IMR-90 (cell line): ENCODE results near the gene TTLL11. TPM values are rescaled to one million over a fixed set of nuclear protein-coding genes. Genes with fewer than 3 reads are reported as not detected.
A peak's percentile ranks its signal among the peaks of the same experiment; 100 is the strongest.

Source experiments
- ATAC-seq: fragments of 200-7000 bp; cut with Tn5 transposase; 2 replicates; pipeline ENCODE4 v1.9.1; 2020; ENCODE audit warnings: low read depth, mild to moderate bottlenecking, moderate library complexity
- BruUV-seq: library from RNA; stranded (reverse); fragments of 400-500 nt; replicated peaks from 2 replicates; lab custom pipeline; 2021; lab: Mats Ljungman, UMichigan
- CTCF ChIA-PET: fragments of 300-600 bp; formaldehyde crosslinking; extraction: SDS; loops from one replicate; lab custom pipeline; 2021; ENCODE audit warnings: antibody characterized with exemption; lab: Yijun Ruan, JAX
- POLR2A ChIA-PET: fragments of 300-600 bp; sonication (Branson Sonifier 250); formaldehyde crosslinking; loops from one replicate; lab custom pipeline; 2022; ENCODE audit warnings: antibody characterized with exemption; ENCODE audit not compliant: unreplicated experiment; lab: Charles Lee
- DNase-seq: peaks from one replicate; pipeline ENCODE4 v3.0.0; 2013
- H2AFZ ChIP-seq: replicated peaks from 2 replicates; pipeline ENCODE3; 2013; ENCODE audit warnings: low read length, mild to moderate bottlenecking; ENCODE audit not compliant: poor library complexity
- H2AK5ac ChIP-seq: 2 replicates; pipeline ENCODE4 v1.6.1; 2013; ENCODE audit warnings: low read depth, low read length, inconsistent platforms
- H2AK9ac ChIP-seq: replicated peaks from 2 replicates; pipeline ENCODE3; 2013; ENCODE audit warnings: mild to moderate bottlenecking, low read depth, low read length, moderate library complexity; ENCODE audit not compliant: poor library complexity
- H2BK120ac ChIP-seq: 2 replicates; pipeline ENCODE4 v1.6.1; 2013; ENCODE audit warnings: low read depth, low read length, inconsistent platforms
- H2BK15ac ChIP-seq: 3 replicates; pipeline ENCODE4 v1.6.1; 2013; ENCODE audit warnings: low read depth, low read length, inconsistent platforms
- H2BK20ac ChIP-seq: 2 replicates; pipeline ENCODE4 v1.6.1; 2013; ENCODE audit warnings: low read depth, mild to moderate bottlenecking, inconsistent platforms, low read length, moderate library complexity
- H2BK5ac ChIP-seq: 2 replicates; pipeline ENCODE4 v1.6.1; 2013; ENCODE audit warnings: mild to moderate bottlenecking, low read depth, low read length, inconsistent platforms; ENCODE audit not compliant: poor library complexity, severe bottlenecking
- H3K14ac ChIP-seq: replicated peaks from 2 replicates; pipeline ENCODE4 v1.6.1; 2013; ENCODE audit warnings: low read depth, low read length, inconsistent platforms
- H3K18ac ChIP-seq: 2 replicates; pipeline ENCODE4 v1.6.1; 2013; ENCODE audit warnings: low read depth, low read length, control low read depth
- H3K23ac ChIP-seq: 2 replicates; pipeline ENCODE4 v1.6.1; 2013; ENCODE audit warnings: low read depth, low read length, inconsistent platforms
- H3K27ac ChIP-seq: 2 replicates; pipeline ENCODE4 v1.5.1; 2013; ENCODE audit warnings: mild to moderate bottlenecking, control low read depth, low read length; ENCODE audit not compliant: insufficient read depth
- H3K27me3 ChIP-seq: 2 replicates; pipeline ENCODE4 v1.6.1; 2013; ENCODE audit warnings: low read length; ENCODE audit not compliant: control insufficient read depth, insufficient read depth
- H3K36me3 ChIP-seq: 2 replicates; pipeline ENCODE4 v1.6.1; 2013; ENCODE audit warnings: low read length, mixed read lengths; ENCODE audit not compliant: control insufficient read depth, insufficient read depth
- H3K4ac ChIP-seq: 2 replicates; pipeline ENCODE4 v1.6.1; 2013; ENCODE audit warnings: low read depth, low read length, inconsistent platforms
- H3K4me1 ChIP-seq: 2 replicates; pipeline ENCODE4 v1.6.1; 2013; ENCODE audit warnings: low read length, mixed read lengths; ENCODE audit not compliant: control insufficient read depth, insufficient read depth
- H3K4me2 ChIP-seq: 2 replicates; pipeline ENCODE4 v1.6.1; 2013; ENCODE audit warnings: low read depth, mild to moderate bottlenecking, control low read depth, low read length, moderate library complexity
- H3K4me3 ChIP-seq: 2 replicates; pipeline ENCODE4 v1.5.1; 2013; ENCODE audit warnings: low read depth, mild to moderate bottlenecking, control low read depth, low read length, moderate library complexity; ENCODE audit not compliant: insufficient read depth
- H3K56ac ChIP-seq: 2 replicates; pipeline ENCODE4 v1.6.1; 2013; ENCODE audit warnings: low read length, inconsistent platforms; ENCODE audit not compliant: insufficient read depth; ENCODE audit errors: extremely low read depth
- H3K79me1 ChIP-seq, 2 experiments: 2 replicates each; pipeline ENCODE4 v1.6.1; 2013; ENCODE audit warnings: low read length in 2 of 2, inconsistent platforms in 1 of 2, low read depth in 1 of 2
- H3K9ac ChIP-seq: 2 replicates; pipeline ENCODE4 v1.6.1; 2013; ENCODE audit warnings: low read depth, low read length, control low read depth
- H3K9me1 ChIP-seq: 2 replicates; pipeline ENCODE4 v1.6.1; 2013; ENCODE audit warnings: low read length, inconsistent platforms; ENCODE audit not compliant: insufficient read depth
- H3K9me3 ChIP-seq: 2 replicates; pipeline ENCODE4 v1.6.1; 2013; ENCODE audit warnings: low read length; ENCODE audit not compliant: control insufficient read depth, insufficient read depth
- H4K20me1 ChIP-seq: 2 replicates; pipeline ENCODE4 v1.6.1; 2013; ENCODE audit warnings: low read length, inconsistent platforms; ENCODE audit not compliant: insufficient read depth
- H4K5ac ChIP-seq: 2 replicates; pipeline ENCODE4 v1.6.1; 2013; ENCODE audit warnings: mild to moderate bottlenecking, low read depth, low read length, control low read depth
- H4K8ac ChIP-seq, 2 experiments: 2 replicates each; pipeline ENCODE4 v1.6.1; 2013; ENCODE audit warnings: low read depth in 2 of 2, low read length in 2 of 2, control low read depth in 1 of 2, inconsistent platforms in 1 of 2
- H4K91ac ChIP-seq: 2 replicates; pipeline ENCODE4 v1.6.1; 2013; ENCODE audit warnings: low read depth, low read length, inconsistent platforms; ENCODE audit not compliant: insufficient read depth
- CHD1 ChIP-seq: IDR thresholded peaks from 2 replicates; pipeline ENCODE4 v1.6.1; 2012; ENCODE audit warnings: low read depth, low read length, improper control_type of control experiment
- FOS ChIP-seq: fragments of 150-350 bp; IDR thresholded peaks from 2 replicates; pipeline ENCODE4 v1.6.1; 2016; ENCODE audit warnings: low read depth, low read length
- MAFK ChIP-seq: IDR thresholded peaks from 2 replicates; pipeline ENCODE4 v1.6.1; 2012; ENCODE audit warnings: low read depth, low read length, improper control_type of control experiment
- MAZ ChIP-seq: IDR thresholded peaks from 2 replicates; pipeline ENCODE4 v1.6.1; 2012; ENCODE audit warnings: low read depth, mild to moderate bottlenecking, low read length, improper control_type of control experiment, moderate library complexity, borderline replicate concordance
- MXI1 ChIP-seq: IDR thresholded peaks from 2 replicates; pipeline ENCODE4 v1.6.1; 2012; ENCODE audit warnings: low read depth, mild to moderate bottlenecking, low read length, moderate library complexity, borderline replicate concordance
- NFE2L2 ChIP-seq: fragments of 150-350 bp; IDR thresholded peaks from 2 replicates; pipeline ENCODE4 v1.6.1; 2016; ENCODE audit warnings: low read depth, mild to moderate bottlenecking, low read length
- POLR2A ChIP-seq: IDR thresholded peaks from 2 replicates; pipeline ENCODE4 v1.6.1; 2012; ENCODE audit warnings: mild to moderate bottlenecking, low read depth, low read length
- RAD21 ChIP-seq: IDR thresholded peaks from 2 replicates; pipeline ENCODE4 v1.6.1; 2012; ENCODE audit warnings: low read length, improper control_type of control experiment
- RCOR1 ChIP-seq: IDR thresholded peaks from 2 replicates; pipeline ENCODE4 v1.6.1; 2012; ENCODE audit warnings: mild to moderate bottlenecking, low read length, improper control_type of control experiment; ENCODE audit not compliant: insufficient replicate concordance
- RFX5 ChIP-seq: IDR thresholded peaks from 2 replicates; pipeline ENCODE4 v1.8.0; 2012; ENCODE audit warnings: low read depth, mild to moderate bottlenecking, low read length, moderate library complexity
- SMC3 ChIP-seq: fragments of 150-350 bp; IDR thresholded peaks from 2 replicates; pipeline ENCODE4 v1.6.1; 2016; ENCODE audit warnings: low read depth, mild to moderate bottlenecking, antibody characterized with exemption, low read length, moderate library complexity
- WGBS, 2 experiments: methylation state at CpG; one replicate each; pipeline versions ENCODE4 v1.1.5 to v1.1.7; 2013; ENCODE audit warnings: missing lambda C conversion rate in 2 of 2; ENCODE audit not compliant: insufficient read length in 1 of 2; ENCODE audit errors: extremely low coverage in 2 of 2; 5-methylcytosine and 5-hydroxymethylcytosine counted together
- dilution Hi-C: fragments of 300-500 bp; cut with HindIII; formaldehyde crosslinking; loops from one replicate; pipeline ENCODE4 v1.14.3; 2018; ENCODE audit warnings: low sequenced_read_pairs; ENCODE audit not compliant: unreplicated experiment
- in situ Hi-C: fragments of 300-500 bp; cut with MboI; formaldehyde crosslinking; loops from 3 replicates; pipeline ENCODE4 v1.14.3; 2019; ENCODE audit warnings: low sequenced_read_pairs, inconsistent platforms, mixed read lengths
- intact Hi-C: fragments of 100-400 bp; cut with micrococcal nuclease; formaldehyde crosslinking; loops from 2 replicates; pipeline ENCODE4 v1.10.0; 2022
- polyA plus RNA-seq, 3 experiments: library from polyadenylated mRNA; depleted of rRNA; stranded (reverse); fragments of >200 nt; gene quantifications; 2 replicates each; pipeline ENCODE4 v1.2.3, GENCODE V29; 2012; ENCODE audit warnings: low replicate concordance in 1 of 3
- total RNA-seq: library from RNA; depleted of rRNA; stranded (reverse); fragments of >200 nt; gene quantifications from 2 replicates; pipeline ENCODE4 v1.2.3, GENCODE V29; 2012
- TF ChIP-seq, protein P1 (sequence below): fragments of 150-350 bp; IDR thresholded peaks from 2 replicates; pipeline ENCODE4 v1.6.1; 2016; ENCODE audit warnings: low read depth, mild to moderate bottlenecking, low read length, moderate library complexity, borderline replicate concordance
- TF ChIP-seq, protein P2 (sequence below): fragments of 150-350 bp; IDR thresholded peaks from 2 replicates; pipeline ENCODE4 v1.6.1; 2017; ENCODE audit warnings: mild to moderate bottlenecking, antibody characterized with exemption, low read length, low read depth
- TF ChIP-seq, protein P3 (sequence below): conservative IDR thresholded peaks from 2 replicates; pipeline ENCODE4 v1.5.1; 2012; ENCODE audit warnings: mild to moderate bottlenecking, low read depth, low read length, improper control_type of control experiment

Gene TTLL11
- total and polyA plus RNA-seq, 2 of the 4 experiments (the other 2 are of a cell fraction) = 2.0 to 4.6 TPM

DNA sequence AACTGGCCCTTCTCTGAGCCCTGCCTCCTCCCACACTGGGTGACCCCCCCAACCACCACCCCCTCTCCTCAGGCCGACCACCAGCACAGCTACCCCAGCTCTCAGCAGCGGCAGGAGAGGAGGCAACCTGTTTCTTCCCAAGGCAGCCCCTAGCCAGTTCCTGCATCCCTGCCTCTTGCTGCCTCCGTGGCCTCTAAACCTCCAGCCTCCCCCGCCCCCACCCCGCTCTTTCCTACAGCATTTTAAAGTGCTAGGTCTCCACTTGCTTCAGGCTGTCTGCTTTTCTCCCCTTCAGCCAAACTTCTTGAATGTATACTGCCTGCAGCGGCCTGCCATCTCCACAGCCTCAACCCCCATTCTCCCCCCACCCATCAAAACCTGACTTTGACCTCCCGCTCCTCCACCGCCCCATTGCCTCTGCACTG is 306.1 kb downstream of the TTLL11 start:
- CTCF ChIA-PET = no interaction called here

More for the DNA sequence above, 306.1 kb downstream of the TTLL11 start:
- no peak overlapping the region for H4K8ac ChIP-seq
- H2AFZ ChIP-seq = no peak overlapping the region
- intact Hi-C loops (no loop called here), in situ Hi-C loops (no loop called here), dilution Hi-C loops (no loop called here)
- BruUV-seq = no TSS peak
- no peak overlapping the region for H3K18ac ChIP-seq
- no peak overlapping the region for H2BK15ac ChIP-seq
- H2AK5ac ChIP-seq = no peak overlapping the region
- no peak overlapping the region for H3K4me3 ChIP-seq
- no peaks in the 10 kb centered on the region for H4K20me1 ChIP-seq
- no peak overlapping the region for H4K5ac ChIP-seq
- no peak for DNase-seq
- H3K9me3 ChIP-seq = no peaks in the 10 kb centered on the region
- no peak overlapping the region for H2BK5ac ChIP-seq
- no peak overlapping the region for H2BK120ac ChIP-seq
- H3K4me1 ChIP-seq = no peaks in the 10 kb centered on the region; the same call in 1 of the 2 replicates
- TF ChIP-seq NFE2L2 = no peak
- TF ChIP-seq, protein P1, sequence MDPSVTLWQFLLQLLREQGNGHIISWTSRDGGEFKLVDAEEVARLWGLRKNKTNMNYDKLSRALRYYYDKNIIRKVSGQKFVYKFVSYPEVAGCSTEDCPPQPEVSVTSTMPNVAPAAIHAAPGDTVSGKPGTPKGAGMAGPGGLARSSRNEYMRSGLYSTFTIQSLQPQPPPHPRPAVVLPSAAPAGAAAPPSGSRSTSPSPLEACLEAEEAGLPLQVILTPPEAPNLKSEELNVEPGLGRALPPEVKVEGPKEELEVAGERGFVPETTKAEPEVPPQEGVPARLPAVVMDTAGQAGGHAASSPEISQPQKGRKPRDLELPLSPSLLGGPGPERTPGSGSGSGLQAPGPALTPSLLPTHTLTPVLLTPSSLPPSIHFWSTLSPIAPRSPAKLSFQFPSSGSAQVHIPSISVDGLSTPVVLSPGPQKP = no peak
- TF ChIP-seq, protein P2, sequence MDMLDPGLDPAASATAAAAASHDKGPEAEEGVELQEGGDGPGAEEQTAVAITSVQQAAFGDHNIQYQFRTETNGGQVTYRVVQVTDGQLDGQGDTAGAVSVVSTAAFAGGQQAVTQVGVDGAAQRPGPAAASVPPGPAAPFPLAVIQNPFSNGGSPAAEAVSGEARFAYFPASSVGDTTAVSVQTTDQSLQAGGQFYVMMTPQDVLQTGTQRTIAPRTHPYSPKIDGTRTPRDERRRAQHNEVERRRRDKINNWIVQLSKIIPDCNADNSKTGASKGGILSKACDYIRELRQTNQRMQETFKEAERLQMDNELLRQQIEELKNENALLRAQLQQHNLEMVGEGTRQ = no peak
- TF ChIP-seq FOS = no peak
- TF ChIP-seq SMC3 = no peak
- TF ChIP-seq MXI1 = no peak
- TF ChIP-seq MAZ = no peak
- no peak for TF ChIP-seq RCOR1
- TF ChIP-seq CHD1 = no peak
- no peak for TF ChIP-seq RFX5
- no peak for TF ChIP-seq POLR2A
- TF ChIP-seq RAD21 = no peak
- TF ChIP-seq MAFK = no peak
- TF ChIP-seq, protein P3, sequence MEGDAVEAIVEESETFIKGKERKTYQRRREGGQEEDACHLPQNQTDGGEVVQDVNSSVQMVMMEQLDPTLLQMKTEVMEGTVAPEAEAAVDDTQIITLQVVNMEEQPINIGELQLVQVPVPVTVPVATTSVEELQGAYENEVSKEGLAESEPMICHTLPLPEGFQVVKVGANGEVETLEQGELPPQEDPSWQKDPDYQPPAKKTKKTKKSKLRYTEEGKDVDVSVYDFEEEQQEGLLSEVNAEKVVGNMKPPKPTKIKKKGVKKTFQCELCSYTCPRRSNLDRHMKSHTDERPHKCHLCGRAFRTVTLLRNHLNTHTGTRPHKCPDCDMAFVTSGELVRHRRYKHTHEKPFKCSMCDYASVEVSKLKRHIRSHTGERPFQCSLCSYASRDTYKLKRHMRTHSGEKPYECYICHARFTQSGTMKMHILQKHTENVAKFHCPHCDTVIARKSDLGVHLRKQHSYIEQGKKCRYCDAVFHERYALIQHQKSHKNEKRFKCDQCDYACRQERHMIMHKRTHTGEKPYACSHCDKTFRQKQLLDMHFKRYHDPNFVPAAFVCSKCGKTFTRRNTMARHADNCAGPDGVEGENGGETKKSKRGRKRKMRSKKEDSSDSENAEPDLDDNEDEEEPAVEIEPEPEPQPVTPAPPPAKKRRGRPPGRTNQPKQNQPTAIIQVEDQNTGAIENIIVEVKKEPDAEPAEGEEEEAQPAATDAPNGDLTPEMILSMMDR = no peak
- H3K4me2 ChIP-seq = no peak overlapping the region
- H2BK20ac ChIP-seq = no peak overlapping the region
- no peaks in the 10 kb centered on the region for H3K79me1 ChIP-seq
- no peak overlapping the region for H4K91ac ChIP-seq
- no peak overlapping the region for H3K4ac ChIP-seq
- H3K9ac ChIP-seq = no peak overlapping the region
- no peak for ATAC-seq
- no peak overlapping the region for H3K27ac ChIP-seq
- H3K9me1 ChIP-seq = no peaks in the 10 kb centered on the region
- H3K36me3 ChIP-seq = peaks cover 27% of the 10 kb centered on the region; the same call in 1 of the 2 replicates
- H3K27me3 ChIP-seq = no peaks in the 10 kb centered on the region
- H2AK9ac ChIP-seq = peak overlapping the region; percentile 8
- H3K14ac ChIP-seq = no peak overlapping the region
- no peak overlapping the region for H3K23ac ChIP-seq
- H3K56ac ChIP-seq = no peak overlapping the region
- 33% methylated on average over 1 of the region's 8 CpGs; no CpG with 5 or more reads in 1 of the 2 experiments for WGBS, 2 experiments
- POLR2A ChIA-PET = no interaction called here
